HFF-Myc (cell line): ENCODE data around the gene CCDC102A.

Experiments
- DNase-seq: peaks from one replicate; pipeline ENCODE4 v3.0.0-alpha.2; 2011; ENCODE audit warnings: low read depth; ENCODE audit errors: extremely low read depth
- H3K4me3 ChIP-seq: replicated peaks from 2 replicates; pipeline ENCODE4 v1.5.1; 2011; ENCODE audit warnings: low read depth, mild to moderate bottlenecking, control low read depth, low read length
- TF ChIP-seq, protein P1 (sequence below): IDR thresholded peaks from 2 replicates; pipeline ENCODE4 v1.5.1; 2012; ENCODE audit warnings: mild to moderate bottlenecking, low read depth, low read length, control low read depth; ENCODE audit errors: missing control alignments

The CCDC102A gene

DNA sequence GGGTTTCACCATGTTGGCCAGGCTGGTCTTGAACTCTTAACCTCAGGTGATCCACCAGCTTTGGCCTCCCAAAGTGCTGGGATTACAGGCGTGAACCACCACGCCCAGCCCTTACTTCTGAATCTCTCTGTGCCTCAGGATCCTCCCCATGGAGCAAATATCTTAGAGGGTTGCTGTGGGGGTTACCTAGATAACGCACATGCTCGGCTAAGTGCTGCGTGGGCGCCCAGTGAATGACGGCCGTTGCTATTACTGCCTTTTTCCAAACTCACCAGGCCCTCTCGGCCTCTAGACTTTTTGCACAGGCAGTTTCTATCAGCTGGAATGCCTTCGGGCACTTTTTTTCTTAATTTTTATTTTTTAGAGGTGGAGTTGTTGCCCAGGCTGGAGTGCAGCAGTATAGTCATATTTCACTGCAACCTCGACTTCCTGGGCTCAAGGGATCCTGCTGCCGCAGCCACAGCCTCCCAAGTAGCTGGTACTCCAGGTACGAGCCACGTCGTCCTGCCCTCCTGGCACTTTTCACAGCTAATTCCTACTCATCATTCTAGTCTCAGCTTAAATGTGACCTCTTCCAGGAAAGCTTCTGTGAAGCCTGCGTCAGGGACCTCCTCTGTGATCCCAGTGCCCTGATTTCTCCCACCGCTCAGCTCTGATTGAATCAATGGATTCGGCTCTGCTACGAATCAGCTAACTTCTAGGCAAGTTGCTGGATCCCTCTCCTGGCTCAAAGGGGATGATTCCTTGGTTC is 8.6 kb downstream of the CCDC102A start:
- TF ChIP-seq, protein P1, sequence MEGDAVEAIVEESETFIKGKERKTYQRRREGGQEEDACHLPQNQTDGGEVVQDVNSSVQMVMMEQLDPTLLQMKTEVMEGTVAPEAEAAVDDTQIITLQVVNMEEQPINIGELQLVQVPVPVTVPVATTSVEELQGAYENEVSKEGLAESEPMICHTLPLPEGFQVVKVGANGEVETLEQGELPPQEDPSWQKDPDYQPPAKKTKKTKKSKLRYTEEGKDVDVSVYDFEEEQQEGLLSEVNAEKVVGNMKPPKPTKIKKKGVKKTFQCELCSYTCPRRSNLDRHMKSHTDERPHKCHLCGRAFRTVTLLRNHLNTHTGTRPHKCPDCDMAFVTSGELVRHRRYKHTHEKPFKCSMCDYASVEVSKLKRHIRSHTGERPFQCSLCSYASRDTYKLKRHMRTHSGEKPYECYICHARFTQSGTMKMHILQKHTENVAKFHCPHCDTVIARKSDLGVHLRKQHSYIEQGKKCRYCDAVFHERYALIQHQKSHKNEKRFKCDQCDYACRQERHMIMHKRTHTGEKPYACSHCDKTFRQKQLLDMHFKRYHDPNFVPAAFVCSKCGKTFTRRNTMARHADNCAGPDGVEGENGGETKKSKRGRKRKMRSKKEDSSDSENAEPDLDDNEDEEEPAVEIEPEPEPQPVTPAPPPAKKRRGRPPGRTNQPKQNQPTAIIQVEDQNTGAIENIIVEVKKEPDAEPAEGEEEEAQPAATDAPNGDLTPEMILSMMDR: no peak
- H3K4me3 ChIP-seq: no peak overlapping the region
- DNase-seq: no peak

DNA sequence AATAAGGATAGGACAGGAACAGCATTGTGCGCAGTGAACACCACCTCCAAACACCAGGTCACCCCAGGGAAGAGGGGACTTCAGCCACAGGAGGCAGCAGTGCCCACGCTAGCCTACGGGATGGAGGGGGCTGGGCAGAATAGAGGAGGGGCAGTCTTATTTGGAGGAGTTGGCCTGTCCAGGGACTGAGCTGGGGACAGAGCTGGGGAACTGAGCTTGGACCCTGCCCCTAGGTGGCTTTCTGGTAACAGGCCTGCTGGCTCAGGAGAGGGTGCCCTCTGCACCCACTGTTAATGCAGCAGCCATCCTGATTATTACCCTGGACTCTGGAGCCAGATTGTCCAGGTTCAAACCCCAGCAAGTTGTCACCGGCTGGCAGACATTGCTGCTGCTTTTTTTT is 9.3 kb downstream of the CCDC102A start:
- H3K4me3 ChIP-seq: no peak overlapping the region
- TF ChIP-seq, protein P1: no peak
- no peak for DNase-seq

DNA sequence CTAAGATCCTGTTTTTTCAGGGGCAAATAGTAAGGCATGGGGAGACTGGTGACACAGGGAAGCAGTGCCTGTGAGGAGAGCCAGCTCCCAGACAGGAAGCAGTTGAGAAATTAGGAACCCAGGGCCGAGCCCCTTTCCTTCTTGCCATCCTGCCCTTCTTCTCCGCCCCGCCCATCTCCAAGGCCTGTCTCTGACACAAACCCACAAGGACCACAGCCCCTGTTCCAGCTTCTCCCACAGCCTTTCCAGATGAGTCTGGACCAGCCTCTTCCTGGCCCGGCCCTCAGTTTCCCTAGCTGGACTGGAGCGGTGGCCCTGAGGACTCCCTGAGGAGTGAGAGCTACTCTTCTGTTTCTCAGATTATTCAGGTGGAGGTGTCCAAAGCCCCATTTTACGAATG is 9.9 kb downstream of the CCDC102A start:
- no peak overlapping the region for H3K4me3 ChIP-seq
- DNase-seq: no peak
- TF ChIP-seq, protein P1: no peak

DNA sequence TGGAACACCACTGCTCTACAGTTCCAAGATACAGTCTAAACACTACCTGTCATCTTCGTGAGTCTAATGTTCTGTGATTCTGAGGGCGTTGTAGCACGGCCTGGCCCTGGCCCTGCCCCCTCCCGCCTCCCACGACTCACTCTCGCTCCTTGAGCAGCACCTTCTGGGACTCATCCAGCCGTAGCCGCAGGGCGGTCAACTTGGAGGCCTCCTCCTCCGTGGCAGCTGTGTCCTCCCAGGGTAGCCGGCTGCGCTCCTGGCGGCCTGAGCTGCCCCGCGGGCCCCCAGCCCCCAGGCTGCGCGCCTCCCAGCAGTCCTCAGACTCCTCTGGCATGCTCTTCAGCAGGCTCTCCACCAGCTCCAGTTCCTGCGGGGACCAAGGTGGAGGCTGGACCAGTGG is 10.6 kb downstream of the CCDC102A start:
- no peak for DNase-seq
- H3K4me3 ChIP-seq: no peak overlapping the region
- TF ChIP-seq, protein P1: no peak

DNA sequence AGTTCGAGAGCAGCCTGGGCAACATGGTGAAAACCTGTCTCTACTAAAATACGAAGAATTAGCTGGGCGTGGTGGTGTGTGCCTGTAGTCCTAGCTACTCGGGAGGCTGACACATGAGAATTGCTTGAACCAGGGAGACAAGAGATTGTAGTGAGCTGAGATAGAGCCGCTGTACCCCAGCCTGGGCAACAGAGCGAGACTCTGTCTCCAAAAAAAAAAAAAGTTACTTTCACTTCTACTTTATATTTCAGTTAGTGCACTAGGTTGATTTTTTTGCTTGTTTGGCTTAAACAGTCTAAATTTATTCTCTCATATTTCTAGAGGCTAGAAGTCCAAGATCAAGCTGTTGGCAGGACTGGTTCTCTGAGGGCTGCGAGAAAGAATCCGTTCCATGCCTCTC is 13.4 kb downstream of the CCDC102A start:
- no peak overlapping the region for H3K4me3 ChIP-seq
- TF ChIP-seq, protein P1: no peak
- DNase-seq: no peak

DNA sequence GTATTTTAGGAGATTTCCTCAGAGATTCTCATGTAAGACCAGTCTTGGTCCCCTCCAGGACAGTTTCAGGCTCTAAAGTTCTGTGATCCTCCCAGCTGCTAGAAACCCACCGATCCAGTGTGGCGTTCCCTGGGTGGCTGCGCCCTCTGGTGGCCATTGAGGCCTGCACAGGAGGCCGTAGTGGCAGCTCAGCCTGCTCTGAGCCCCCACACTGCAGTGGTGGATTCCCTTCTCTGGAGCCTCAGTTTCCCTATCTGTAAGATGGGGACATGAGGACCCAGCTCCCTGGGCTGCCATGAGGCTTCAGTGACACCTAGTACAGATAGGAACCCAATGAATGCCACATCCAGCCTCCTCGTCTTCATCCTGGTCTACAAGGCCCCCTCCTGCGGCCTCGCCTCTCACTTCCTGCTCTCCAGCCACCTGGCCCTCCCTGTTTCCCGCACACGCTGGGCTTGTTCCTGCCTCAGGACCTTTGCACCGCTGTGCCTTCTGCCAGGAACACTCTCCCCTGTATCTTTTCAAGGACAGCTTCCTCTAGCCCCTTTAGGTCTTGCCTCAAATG is 16.5 kb downstream of the CCDC102A start:
- DNase-seq: no peak
- TF ChIP-seq, protein P1: peak; percentile 99
- no peak overlapping the region for H3K4me3 ChIP-seq
